Measurements from ENCODE around the gene ABI1.

DNA sequence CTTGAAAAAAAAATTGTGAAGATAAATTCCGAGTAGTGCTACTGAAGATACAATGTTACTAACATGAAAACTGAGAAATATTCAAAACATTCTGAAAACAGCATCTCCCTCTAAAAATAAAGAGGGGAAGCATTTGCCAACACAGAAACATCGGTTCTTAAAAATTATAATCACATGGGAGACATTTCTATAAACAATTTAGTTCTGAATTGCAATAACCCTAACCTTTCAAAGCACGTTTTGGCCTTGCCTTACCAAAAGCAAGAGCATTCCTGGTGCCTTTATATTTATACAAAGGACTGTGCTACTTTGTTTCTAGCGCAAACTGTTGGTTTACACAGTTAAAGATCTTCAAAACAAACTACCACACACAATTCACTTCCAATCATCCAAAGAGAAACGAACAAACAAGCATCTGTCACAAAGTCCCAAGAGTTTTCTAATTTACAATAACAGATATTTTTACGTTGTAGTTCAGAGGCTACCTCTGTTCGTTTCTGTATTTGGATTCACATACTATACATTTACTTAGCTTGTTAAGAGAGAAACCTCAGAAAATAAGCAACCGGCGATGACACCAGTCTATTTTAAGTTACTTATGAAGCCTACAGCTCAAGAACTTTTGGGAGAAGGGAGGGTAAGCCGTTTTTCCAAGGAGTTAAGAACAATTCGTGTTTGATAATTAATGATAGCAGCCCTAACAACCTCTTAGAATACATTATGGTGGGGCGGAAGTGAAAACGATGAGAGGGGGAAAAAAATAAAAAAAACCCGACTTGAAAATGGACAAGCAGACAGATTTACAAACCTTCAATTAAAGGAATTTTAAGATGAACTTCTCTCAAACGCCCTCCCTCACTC lies 1.3 kb downstream of the ABI1 start:
- TF ChIP-seq, protein P1, sequence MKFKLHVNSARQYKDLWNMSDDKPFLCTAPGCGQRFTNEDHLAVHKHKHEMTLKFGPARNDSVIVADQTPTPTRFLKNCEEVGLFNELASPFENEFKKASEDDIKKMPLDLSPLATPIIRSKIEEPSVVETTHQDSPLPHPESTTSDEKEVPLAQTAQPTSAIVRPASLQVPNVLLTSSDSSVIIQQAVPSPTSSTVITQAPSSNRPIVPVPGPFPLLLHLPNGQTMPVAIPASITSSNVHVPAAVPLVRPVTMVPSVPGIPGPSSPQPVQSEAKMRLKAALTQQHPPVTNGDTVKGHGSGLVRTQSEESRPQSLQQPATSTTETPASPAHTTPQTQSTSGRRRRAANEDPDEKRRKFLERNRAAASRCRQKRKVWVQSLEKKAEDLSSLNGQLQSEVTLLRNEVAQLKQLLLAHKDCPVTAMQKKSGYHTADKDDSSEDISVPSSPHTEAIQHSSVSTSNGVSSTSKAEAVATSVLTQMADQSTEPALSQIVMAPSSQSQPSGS (CRISPR knock-in tag; IDR thresholded peaks at IDR 0.05; ENCODE audit: borderline replicate concordance, low read depth) = no peak
- TF ChIP-seq FOXK1 (CRISPR knock-in tag; IDR thresholded peaks at IDR 0.05) (no peak), ETV6 (CRISPR knock-in tag; IDR thresholded peaks at IDR 0.05) (no peak), OVOL2 (CRISPR knock-in tag; IDR thresholded peaks at IDR 0.05; ENCODE audit: borderline replicate concordance) (no peak), E2F1 (CRISPR knock-in tag; IDR thresholded peaks at IDR 0.05) (no peak), ZSCAN18 (CRISPR knock-in tag; IDR thresholded peaks at IDR 0.05) (no peak), FOXJ3 (CRISPR knock-in tag; IDR thresholded peaks at IDR 0.05; ENCODE audit: borderline replicate concordance) (no peak), ZNF281 (CRISPR knock-in tag; IDR thresholded peaks at IDR 0.05) (no peak), FOXP1 (CRISPR knock-in tag; IDR thresholded peaks at IDR 0.05; ENCODE audit: borderline replicate concordance) (no peak), ERG (CRISPR knock-in tag; IDR thresholded peaks at IDR 0.05) (no peak), E2F5 (CRISPR knock-in tag; IDR thresholded peaks at IDR 0.05) (no peak), CTCF (IDR thresholded peaks at IDR 0.05) (no peak)
- TF ChIP-seq, protein P2, sequence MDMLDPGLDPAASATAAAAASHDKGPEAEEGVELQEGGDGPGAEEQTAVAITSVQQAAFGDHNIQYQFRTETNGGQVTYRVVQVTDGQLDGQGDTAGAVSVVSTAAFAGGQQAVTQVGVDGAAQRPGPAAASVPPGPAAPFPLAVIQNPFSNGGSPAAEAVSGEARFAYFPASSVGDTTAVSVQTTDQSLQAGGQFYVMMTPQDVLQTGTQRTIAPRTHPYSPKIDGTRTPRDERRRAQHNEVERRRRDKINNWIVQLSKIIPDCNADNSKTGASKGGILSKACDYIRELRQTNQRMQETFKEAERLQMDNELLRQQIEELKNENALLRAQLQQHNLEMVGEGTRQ (CRISPR knock-in tag; IDR thresholded peaks at IDR 0.05) = no peak
- TF ChIP-seq, protein P3, sequence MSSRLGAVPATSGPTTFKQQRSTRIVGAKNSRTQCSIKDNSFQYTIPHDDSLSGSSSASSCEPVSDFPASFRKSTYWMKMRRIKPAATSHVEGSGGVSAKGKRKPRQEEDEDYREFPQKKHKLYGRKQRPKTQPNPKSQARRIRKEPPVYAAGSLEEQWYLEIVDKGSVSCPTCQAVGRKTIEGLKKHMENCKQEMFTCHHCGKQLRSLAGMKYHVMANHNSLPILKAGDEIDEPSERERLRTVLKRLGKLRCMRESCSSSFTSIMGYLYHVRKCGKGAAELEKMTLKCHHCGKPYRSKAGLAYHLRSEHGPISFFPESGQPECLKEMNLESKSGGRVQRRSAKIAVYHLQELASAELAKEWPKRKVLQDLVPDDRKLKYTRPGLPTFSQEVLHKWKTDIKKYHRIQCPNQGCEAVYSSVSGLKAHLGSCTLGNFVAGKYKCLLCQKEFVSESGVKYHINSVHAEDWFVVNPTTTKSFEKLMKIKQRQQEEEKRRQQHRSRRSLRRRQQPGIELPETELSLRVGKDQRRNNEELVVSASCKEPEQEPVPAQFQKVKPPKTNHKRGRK (CRISPR knock-in tag; IDR thresholded peaks at IDR 0.05; ENCODE audit: borderline replicate concordance) = no peak
